NCI-H2107 treated with DMSO at 0.1 percent for 48 hours (cell line): Measurements from ENCODE around the gene ARMC7.

Source experiments
- DNase-seq: peaks from one replicate; lab custom pipeline; 2025; ENCODE audit not compliant: unreplicated experiment; lab: John Stamatoyannopoulos, UW

The ARMC7 gene

GRCh38 chr17:75098861-75099260, 10.9 kb upstream of the ARMC7 start:
- no peak for DNase-seq

- DNase-seq: no peak
Observed at GRCh38 chr17:75099881-75100595, 9.7 kb upstream of the ARMC7 start.

GRCh38 chr17:75102385-75102821, 7.4 kb upstream of the ARMC7 start:
- peak; percentile 46 for DNase-seq

- no peak for DNase-seq
Observed at GRCh38 chr17:75103601-75104554, 5.9 kb upstream of the ARMC7 start.

- DNase-seq: peak; percentile 53
Observed at GRCh38 chr17:75105126-75106080, 4.4 kb upstream of the ARMC7 start.

GRCh38 chr17:75108193-75108592, 1.6 kb upstream of the ARMC7 start:
- DNase-seq: no peak

GRCh38 chr17:75109046-75109406, 743 bp upstream of the ARMC7 start:
- DNase-seq: no peak

GRCh38 chr17:75110234-75110937, 617 bp downstream of the ARMC7 start:
- no peak for DNase-seq

GRCh38 chr17:75111777-75112335, 2.1 kb downstream of the ARMC7 start:
- no peak for DNase-seq

- peak; percentile 75 for DNase-seq
Observed at GRCh38 chr17:75113798-75114551, 4.2 kb downstream of the ARMC7 start.

GRCh38 chr17:75114552-75115314, 5.0 kb downstream of the ARMC7 start:
- no peak for DNase-seq

- DNase-seq: no peak
Observed at GRCh38 chr17:75115555-75115954, 5.8 kb downstream of the ARMC7 start.

- no peak for DNase-seq
Observed at GRCh38 chr17:75116737-75117136, 7.0 kb downstream of the ARMC7 start.

GRCh38 chr17:75118307-75118706, 8.5 kb downstream of the ARMC7 start:
- no peak for DNase-seq

GRCh38 chr17:75124041-75124818, 14.5 kb downstream of the ARMC7 start:
- DNase-seq: no peak

GRCh38 chr17:75124819-75125162, 15.0 kb downstream of the ARMC7 start:
- no peak for DNase-seq

- DNase-seq: no peak
Observed at GRCh38 chr17:75125984-75126383, 16.2 kb downstream of the ARMC7 start.

- no peak for DNase-seq
Observed at GRCh38 chr17:75126954-75127353, 17.2 kb downstream of the ARMC7 start.
